SK-N-SH (cell line): ENCODE measurements around the gene SIGLEC12. TPM values are rescaled to one million over a fixed set of nuclear protein-coding genes. Genes with fewer than 3 reads are reported as not detected.

Experiments used
- CTCF ChIA-PET: fragments of 300-600, 350-600 bp; formaldehyde crosslinking; extraction: SDS; loops from one replicate; lab custom pipeline; 2021; lab: Yijun Ruan, JAX
- POLR2A ChIA-PET: fragments of 350-600 bp; sonication (Branson Sonifier 250); formaldehyde crosslinking; extraction: SDS; loops from one replicate; lab custom pipeline; 2020; ENCODE audit warnings: antibody characterized with exemption, inconsistent platforms; lab: Yijun Ruan, JAX
- DNase-seq: peaks from one replicate; pipeline ENCODE4 v3.0.0; 2012
- H2AFZ ChIP-seq: fragments of 200-600 bp; sonication (generic); 2 replicates; pipeline ENCODE4 v1.8.1; 2016; ENCODE audit warnings: antibody characterized with exemption, mild to moderate bottlenecking, low read depth
- H3F3A ChIP-seq: fragments of 200-600 bp; sonication (generic); replicated peaks from 2 replicates; pipeline ENCODE3; 2016; ENCODE audit warnings: antibody characterized with exemption, mild to moderate bottlenecking; ENCODE audit not compliant: insufficient read depth
- H3K27ac ChIP-seq, 2 experiments: fragments of 200-500 bp in 1 of 2; fragments of 200-600 bp in 1 of 2; sonication (Bioruptor generic) in 1 of 2; sonication (generic), shearing (Covaris generic) in 1 of 2; 2 replicates each; pipeline versions ENCODE4 v1.5.1 to v1.6.1; 2014 to 2016; ENCODE audit warnings: low read depth in 2 of 2, inconsistent platforms in 1 of 2, low read length in 1 of 2, mild to moderate bottlenecking in 1 of 2, mixed read lengths in 1 of 2
- H3K27me3 ChIP-seq: fragments of 200-600 bp; sonication (generic), shearing (Covaris generic); 2 replicates; pipeline ENCODE4 v1.6.1; 2016; ENCODE audit warnings: mixed run types; ENCODE audit not compliant: insufficient read depth
- H3K36me3 ChIP-seq, 2 experiments: fragments of 200-500 bp in 1 of 2; fragments of 200-600 bp in 1 of 2; sonication (Bioruptor generic) in 1 of 2; sonication (generic) in 1 of 2; replicated peaks in 1 of 2; 2 replicates each; pipeline versions ENCODE3 to v1.5.1; 2014 to 2016; ENCODE audit warnings: low read length in 1 of 2, mild to moderate bottlenecking in 1 of 2; ENCODE audit not compliant: insufficient read depth in 2 of 2, control insufficient read depth in 1 of 2
- H3K4me1 ChIP-seq, 2 experiments: fragments of 200-500 bp in 1 of 2; fragments of 200-600 bp in 1 of 2; sonication (Bioruptor generic) in 1 of 2; sonication (generic), shearing (Covaris generic) in 1 of 2; 2 replicates each; pipeline versions ENCODE4 v1.5.1 to v1.6.1; 2014 to 2016; ENCODE audit warnings: low read depth in 1 of 2, low read length in 1 of 2, mixed run types in 1 of 2; ENCODE audit not compliant: insufficient read depth in 2 of 2, control insufficient read depth in 1 of 2
- H3K4me2 ChIP-seq: fragments of 200-600 bp; sonication (generic), shearing (Covaris generic); 2 replicates; pipeline ENCODE4 v1.6.1; 2017; ENCODE audit warnings: mixed run types
- H3K4me3 ChIP-seq, 2 experiments: fragments of 200-500 bp in 1 of 2; fragments of 200-600 bp in 1 of 2; sonication (Bioruptor generic) in 1 of 2; sonication (generic), shearing (Covaris generic) in 1 of 2; 2 replicates each; pipeline versions ENCODE4 v1.5.1 to v1.8.1; 2014 to 2016; ENCODE audit warnings: low read depth in 2 of 2, inconsistent platforms in 1 of 2, low read length in 1 of 2, mild to moderate bottlenecking in 1 of 2, mixed read lengths in 1 of 2, moderate library complexity in 1 of 2
- H3K79me2 ChIP-seq: fragments of 200-600 bp; sonication (generic); 2 replicates; pipeline ENCODE4 v1.8.1; 2017; ENCODE audit warnings: mild to moderate bottlenecking; ENCODE audit not compliant: insufficient read depth
- H3K9ac ChIP-seq: fragments of 200-600 bp; sonication (generic); 2 replicates; pipeline ENCODE4 v1.6.1; 2017; ENCODE audit warnings: mixed run types
- H3K9me2 ChIP-seq: fragments of 200-600 bp; sonication (generic); 2 replicates; pipeline ENCODE4 v1.6.1; 2017; ENCODE audit warnings: mixed run types
- H3K9me3 ChIP-seq: fragments of 200-600 bp; sonication (generic); 2 replicates; pipeline ENCODE4 v1.6.1; 2017; ENCODE audit warnings: mixed run types, mild to moderate bottlenecking, moderate library complexity
- H4K20me1 ChIP-seq: fragments of 200-600 bp; sonication (generic); 2 replicates; pipeline ENCODE4 v1.6.1; 2017; ENCODE audit warnings: mild to moderate bottlenecking, mixed run types; ENCODE audit not compliant: insufficient read depth
- CHD2 ChIP-seq: fragments of 150-350 bp; IDR thresholded peaks from 2 replicates; pipeline ENCODE4 v1.6.1; 2018; ENCODE audit warnings: low read length; ENCODE audit not compliant: partially characterized antibody
- CTCF ChIP-seq: fragments of 200-600 bp; sonication (generic); IDR thresholded peaks from 2 replicates; pipeline ENCODE4 v1.6.1; 2017; ENCODE audit warnings: antibody characterized with exemption, mild to moderate bottlenecking, moderate library complexity
- ELF1 ChIP-seq: IDR thresholded peaks from 2 replicates; pipeline ENCODE4 v1.4.0; 2012
- EP300 ChIP-seq, 2 experiments: IDR thresholded peaks; 2 replicates each; pipeline versions ENCODE4 v1.4.0 to v1.6.1; 2012; ENCODE audit warnings: borderline replicate concordance in 1 of 2, low read depth in 1 of 2, low read length in 1 of 2
- EZH2phosphoT487 ChIP-seq: fragments of 200-600 bp; sonication (generic); IDR thresholded peaks from 2 replicates; pipeline ENCODE4 v1.6.1; 2017; ENCODE audit warnings: low read depth, mixed run types, mild to moderate bottlenecking, antibody characterized with exemption, moderate library complexity, borderline replicate concordance
- FOSL2 ChIP-seq: IDR thresholded peaks from 2 replicates; pipeline ENCODE4 v1.4.0; 2012; ENCODE audit warnings: low read depth, mild to moderate bottlenecking, moderate library complexity, borderline replicate concordance
- FOXJ3 ChIP-seq: sonication (generic); formaldehyde crosslinking; IDR thresholded peaks from 2 replicates; pipeline ENCODE4 v1.5.1; 2020; ENCODE audit warnings: mild to moderate bottlenecking, missing genetic modification reagents
- GATA2 ChIP-seq: sonication (generic); formaldehyde crosslinking; IDR thresholded peaks from 2 replicates; pipeline ENCODE4 v1.5.0; 2020; ENCODE audit warnings: mild to moderate bottlenecking, missing genetic modification reagents
- MAX ChIP-seq: IDR thresholded peaks from 2 replicates; pipeline ENCODE4 v1.4.0; 2012; ENCODE audit warnings: low read depth
- MEF2A ChIP-seq: IDR thresholded peaks from 2 replicates; pipeline ENCODE4 v1.4.0; 2012; ENCODE audit warnings: low read depth, borderline replicate concordance
- MXI1 ChIP-seq: IDR thresholded peaks from 2 replicates; pipeline ENCODE4 v1.6.1; 2012; ENCODE audit warnings: mild to moderate bottlenecking, low read depth, low read length, improper control_type of control experiment
- PBX3 ChIP-seq: IDR thresholded peaks from 2 replicates; pipeline ENCODE4; 2012
- RAD21 ChIP-seq: IDR thresholded peaks from 2 replicates; pipeline ENCODE4 v1.6.1; 2012; ENCODE audit warnings: mild to moderate bottlenecking, low read length
- RCOR1 ChIP-seq: fragments of 150-350 bp; IDR thresholded peaks from 2 replicates; pipeline ENCODE4 v1.6.1; 2017; ENCODE audit warnings: antibody characterized with exemption, low read length
- RFX5 ChIP-seq: IDR thresholded peaks from 2 replicates; pipeline ENCODE4 v1.6.1; 2012; ENCODE audit warnings: mild to moderate bottlenecking, improper control_type of control experiment, low read length
- RXRA ChIP-seq: IDR thresholded peaks from 2 replicates; pipeline ENCODE4 v1.4.0; 2012; ENCODE audit warnings: low read depth, mild to moderate bottlenecking, borderline replicate concordance
- SMC3 ChIP-seq: IDR thresholded peaks from 2 replicates; pipeline ENCODE4 v1.6.1; 2012; ENCODE audit warnings: low read depth, low read length, improper control_type of control experiment
- TAF1 ChIP-seq: IDR thresholded peaks from 2 replicates; pipeline ENCODE4 v1.6.1; 2012; ENCODE audit warnings: low read depth, mild to moderate bottlenecking, low read length, moderate library complexity, borderline replicate concordance
- ZBTB33 ChIP-seq: IDR thresholded peaks from 2 replicates; pipeline ENCODE4 v1.4.0; 2012; ENCODE audit warnings: low read depth, borderline replicate concordance
- WGBS: methylation state at CpG from one replicate; pipeline ENCODE4 v1.1.6; 2017; ENCODE audit warnings: low lambda C conversion rate; 5-methylcytosine and 5-hydroxymethylcytosine counted together
- polyA plus RNA-seq, 3 experiments: library from polyadenylated mRNA; depleted of rRNA; stranded (reverse); fragments of >200 nt; gene quantifications; 2 replicates each; pipeline ENCODE4 v1.2.3, GENCODE V29; 2012

Gene SIGLEC12
- polyA plus RNA-seq, 1 of the 3 experiments (the other 2 are of a cell fraction) = not detected

- Histone ChIP-seq H3K9me2 (no peaks in the 10 kb centered on the region), H3K36me3 (no peaks in the 10 kb centered on the region), H3F3A (no peaks in the 10 kb centered on the region), H3K4me1 (no peaks in the 10 kb centered on the region), H2AFZ (no peak overlapping the region), H3K27ac (no peak overlapping the region), H3K27me3 (peaks cover 5% of the 10 kb centered on the region), H4K20me1 (no peaks in the 10 kb centered on the region), H3K9ac (no peak overlapping the region), H3K4me2 (no peak overlapping the region), H3K9me3 (no peaks in the 10 kb centered on the region), H3K79me2 (no peaks in the 10 kb centered on the region), H3K4me3 (no peak overlapping the region)
- WGBS = 19% methylated on average over 7 of the region's 8 CpGs
- POLR2A ChIA-PET = no interaction called here
- no peak for DNase-seq
- CTCF ChIA-PET = interaction anchor here (1.2 to 3.2 kb wide), 2 partner anchors 9 to 133 kb away, joined by 3 to 10 read pairs; no protein-coding TSS in a partner anchor
- TF ChIP-seq PBX3 (no peak), FOXJ3 (no peak), MAX (no peak), CHD2 (no peak), MEF2A (no peak), RXRA (no peak), EZH2phosphoT487 (no peak), ZBTB33 (no peak), FOSL2 (no peak), TAF1 (no peak), GATA2 (no peak), SMC3 (no peak), RAD21 (no peak), EP300 (IDR thresholded peaks at IDR 0.05; ENCODE audit: borderline replicate concordance in 1 of 2, low read depth in 1 of 2, low read length in 1 of 2) (no peak), ELF1 (no peak), CTCF (no peak), MXI1 (no peak), RFX5 (no peak), RCOR1 (no peak)
Measured at GRCh38 chr19:51524666-51525264, 23.2 kb upstream of the SIGLEC12 start.
